GM18511 (cell line): ENCODE results near the gene TEX22.

Experiments used
- ATAC-seq: cut with Tn5 transposase; IDR thresholded peaks from one replicate; pipeline ENCODE4 v1.9.1; 2021; ENCODE audit warnings: mild to moderate bottlenecking, moderate library complexity; ENCODE audit not compliant: unreplicated experiment

The TEX22 gene

DNA sequence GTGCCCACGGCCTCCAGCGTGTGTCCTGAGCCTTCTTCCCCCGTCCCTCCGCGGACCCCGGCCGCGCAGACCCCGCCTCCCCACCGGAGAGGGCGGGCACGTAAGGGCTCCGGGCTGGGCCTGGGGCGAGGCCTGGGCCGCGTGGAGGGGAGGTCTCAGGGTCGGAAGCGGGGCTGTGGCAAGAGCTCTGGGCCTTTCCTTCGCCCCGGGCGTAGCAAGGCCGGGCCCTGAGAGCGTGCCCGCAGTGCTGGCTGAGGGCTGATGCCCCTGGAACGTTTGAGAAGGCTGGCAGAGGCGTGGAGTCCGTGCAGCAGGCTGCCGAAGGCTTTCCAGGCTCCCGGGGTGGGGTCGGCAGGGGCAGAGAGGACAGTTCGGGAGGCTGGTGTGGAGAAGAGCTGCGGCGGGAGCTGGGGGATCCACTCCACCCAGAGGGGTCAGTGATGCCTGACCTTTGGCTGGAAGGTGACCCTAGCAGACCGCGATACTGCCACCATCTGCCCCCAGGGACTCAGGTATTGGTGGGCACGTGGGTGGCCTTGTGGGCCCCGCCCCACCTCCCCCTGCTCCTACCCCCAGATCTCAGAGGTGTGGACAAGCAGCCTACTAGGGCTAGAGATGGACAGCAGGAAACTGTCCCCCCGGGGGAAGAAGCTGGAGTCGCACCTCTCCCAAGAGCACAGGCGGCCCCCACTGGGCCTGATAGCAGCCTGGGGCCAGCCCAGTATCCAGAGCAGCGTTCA lies 558 bp downstream of the TEX22 start:
- ATAC-seq = peak; percentile 58

- ATAC-seq = no peak
These were observed 1.1 kb downstream of the TEX22 start for GRCh38 chr14:105399466-105399775.

DNA sequence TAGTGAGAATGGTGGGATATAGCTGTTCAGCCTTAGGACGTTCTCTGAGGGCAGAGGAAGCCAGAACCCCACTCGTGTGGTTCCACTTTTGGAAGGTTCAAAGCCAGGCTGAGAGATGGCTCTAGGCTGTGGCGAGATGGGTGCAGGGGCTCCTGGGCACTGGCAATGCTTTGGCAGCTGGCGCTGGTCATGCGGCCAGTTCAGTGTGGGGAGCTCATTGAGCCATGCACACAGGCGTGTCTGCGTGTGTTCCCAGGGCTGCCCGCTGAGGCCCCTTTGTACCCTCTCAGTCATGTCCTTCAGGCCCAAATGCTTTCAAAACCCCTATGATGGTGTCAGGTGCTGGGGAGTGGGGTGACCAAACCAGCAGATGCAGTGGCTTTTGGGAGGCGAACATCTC lies 1.7 kb downstream of the TEX22 start:
- no peak for ATAC-seq

GRCh38 chr14:105401699-105402098 lies 3.4 kb downstream of the TEX22 start:
- ATAC-seq = no peak

DNA sequence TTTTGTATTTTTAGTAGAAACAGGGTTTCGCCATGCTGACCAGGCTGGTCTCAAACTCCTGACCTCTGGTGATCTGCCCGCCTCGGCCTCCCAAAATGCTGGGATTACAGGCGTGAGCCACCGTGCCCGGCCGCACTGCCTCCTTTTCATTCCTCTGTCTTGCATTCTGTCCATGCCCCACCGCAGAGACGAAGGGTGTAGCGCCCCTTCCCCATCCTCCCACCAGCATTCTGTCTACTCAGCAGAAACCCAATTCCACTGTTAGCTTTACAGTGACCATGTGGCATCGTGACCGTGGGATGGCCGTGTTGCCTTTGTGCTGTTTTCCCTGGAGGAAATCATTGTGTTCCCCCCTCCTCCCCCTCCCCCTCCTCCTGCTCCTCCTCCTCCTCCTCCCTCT lies 10.3 kb downstream of the TEX22 start:
- no peak for ATAC-seq

- no peak for ATAC-seq
These were observed 11.0 kb downstream of the TEX22 start for GRCh38 chr14:105409364-105409763.

DNA sequence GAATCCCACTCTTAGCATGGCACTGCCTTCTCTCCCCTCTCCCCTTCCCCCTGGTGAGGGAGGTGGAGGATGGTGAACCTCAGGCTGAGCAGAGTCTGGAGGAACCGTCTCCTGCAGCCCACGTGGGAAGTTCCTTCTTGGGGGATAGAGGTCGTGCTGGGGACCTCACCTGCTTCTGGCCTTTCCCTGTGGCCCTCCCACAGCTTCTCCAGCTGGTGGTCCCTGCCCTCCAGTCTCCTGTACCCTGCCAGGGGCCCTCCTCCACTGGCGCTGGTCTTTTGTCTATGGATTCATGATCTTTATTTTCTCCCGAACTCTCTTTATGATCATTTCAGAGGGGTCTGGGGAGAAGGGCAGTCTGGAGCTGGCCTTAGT lies 12.3 kb downstream of the TEX22 start:
- no peak for ATAC-seq

DNA sequence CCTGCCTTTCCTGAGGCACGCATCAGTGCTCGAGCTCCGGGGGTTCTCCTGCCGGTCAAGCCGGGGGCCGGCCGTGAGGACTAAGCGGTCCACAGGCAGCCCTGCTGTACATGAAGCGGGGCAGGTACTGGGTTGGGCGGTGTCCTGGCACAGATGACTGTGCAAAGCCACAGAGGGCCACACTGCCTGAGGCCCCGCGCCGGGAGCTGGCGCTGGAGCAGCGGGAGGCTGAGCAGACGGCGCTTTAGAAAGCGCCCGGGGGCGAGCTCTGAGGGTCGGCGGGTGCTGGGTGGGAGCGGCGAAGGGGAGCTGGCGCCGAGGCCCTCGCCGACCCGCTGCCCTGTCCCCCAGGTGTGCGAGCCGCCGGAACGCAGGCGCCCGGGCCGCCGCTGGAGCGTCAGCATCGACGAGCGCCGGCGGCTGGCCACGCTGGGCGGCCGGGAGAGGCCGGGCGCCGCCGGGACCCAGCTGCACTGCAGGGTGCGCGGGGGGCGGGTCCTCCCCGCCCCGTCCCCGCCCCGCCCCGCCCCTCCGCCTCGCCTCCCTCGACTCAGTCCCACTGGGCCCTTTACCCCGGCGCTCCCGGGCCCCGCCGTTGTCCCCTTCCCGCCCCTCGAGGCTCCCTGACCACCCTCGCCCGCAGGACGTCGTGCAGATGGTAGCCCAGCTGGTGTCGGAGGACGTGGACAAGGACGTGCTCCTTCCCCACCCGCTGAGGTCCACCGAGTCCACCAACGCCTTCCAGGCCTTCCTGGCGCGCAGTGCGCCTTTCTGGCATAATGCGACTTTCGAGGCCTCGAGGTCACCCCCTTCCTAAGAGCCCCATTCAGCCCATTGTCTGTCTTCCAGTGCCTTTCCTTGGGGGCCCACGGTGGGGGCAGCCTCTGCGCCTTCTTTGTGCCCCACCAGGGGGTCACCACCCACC lies 12.9 kb downstream of the TEX22 start:
- no peak for ATAC-seq

- ATAC-seq = no peak
These were observed 13.8 kb downstream of the TEX22 start for GRCh38 chr14:105411985-105412770.

- no peak for ATAC-seq
These were observed 14.6 kb downstream of the TEX22 start for GRCh38 chr14:105412771-105413543.

- ATAC-seq = no peak
These were observed 15.2 kb downstream of the TEX22 start for GRCh38 chr14:105413544-105413886.

- peak; percentile 59 for ATAC-seq
These were observed 16.4 kb downstream of the TEX22 start for GRCh38 chr14:105414456-105415371.

- ATAC-seq = no peak
These were observed 17.4 kb downstream of the TEX22 start for GRCh38 chr14:105415481-105416428.

- ATAC-seq = no peak
These were observed 18.3 kb downstream of the TEX22 start for GRCh38 chr14:105416671-105417070.

- ATAC-seq = no peak
These were observed 19.4 kb downstream of the TEX22 start for GRCh38 chr14:105417690-105418121.

- no peak for ATAC-seq
These were observed 20.2 kb downstream of the TEX22 start for GRCh38 chr14:105418269-105419194.
